CD4-positive, alpha-beta T cell treated with Interferon gamma for 1 hour (primary cell): Measurements from ENCODE around the gene ZNF518A.

Source experiments
- DNase-seq: peaks from one replicate; pipeline ENCODE4 v3.0.0-alpha.2; 2020

ZNF518A gene

GRCh38 chr10:96129387-96130325 is at the start of gene ZNF518A:
ZNF518A (plus strand) TSS chr10:96130297; CDS start chr10:96156323, 26,026 bp downstream.
- peak; percentile 90 for DNase-seq

GRCh38 chr10:96082153-96082552 is 47.9 kb upstream of the ZNF518A start:
- DNase-seq: no peak

- DNase-seq: no peak
Observed at GRCh38 chr10:96082748-96083147, 47.3 kb upstream of the ZNF518A start.

GRCh38 chr10:96089116-96089515 is 41.0 kb upstream of the ZNF518A start:
- no peak for DNase-seq

GRCh38 chr10:96089670-96090462 is 40.2 kb upstream of the ZNF518A start:
- DNase-seq: peak; percentile 94

- DNase-seq: no peak
Observed at GRCh38 chr10:96090463-96090800, 39.7 kb upstream of the ZNF518A start.

GRCh38 chr10:96092999-96093767 is 36.9 kb upstream of the ZNF518A start:
- DNase-seq: no peak

GRCh38 chr10:96093948-96094347 is 36.1 kb upstream of the ZNF518A start:
- no peak for DNase-seq

- no peak for DNase-seq
Observed at GRCh38 chr10:96096958-96097357, 33.1 kb upstream of the ZNF518A start.

- no peak for DNase-seq
Observed at GRCh38 chr10:96097865-96098264, 32.2 kb upstream of the ZNF518A start.

GRCh38 chr10:96107623-96108038 is 22.5 kb upstream of the ZNF518A start:
- DNase-seq: no peak

- no peak for DNase-seq
Observed at GRCh38 chr10:96112531-96112930, 17.6 kb upstream of the ZNF518A start.

- no peak for DNase-seq
Observed at GRCh38 chr10:96118604-96119450, 11.3 kb upstream of the ZNF518A start.

GRCh38 chr10:96122824-96123223 is 7.3 kb upstream of the ZNF518A start:
- no peak for DNase-seq

- peak; percentile 5 for DNase-seq
Observed at GRCh38 chr10:96124230-96125141, 5.6 kb upstream of the ZNF518A start.

GRCh38 chr10:96125142-96125515 is 5.0 kb upstream of the ZNF518A start:
- no peak for DNase-seq

GRCh38 chr10:96130326-96130995 is 364 bp downstream of the ZNF518A start:
- peak; percentile 77 for DNase-seq

- DNase-seq: no peak
Observed at GRCh38 chr10:96131621-96132020, 1.5 kb downstream of the ZNF518A start.

- no peak for DNase-seq
Observed at GRCh38 chr10:96133135-96133534, 3.0 kb downstream of the ZNF518A start.

- no peak for DNase-seq
Observed at GRCh38 chr10:96136810-96137209, 6.7 kb downstream of the ZNF518A start.
